Stimulated activated CD8-positive, alpha-beta memory T cell treated with anti-CD3 and anti-CD28 coated beads, Interleukin-12 subunit alpha, Interleukin-12 subunit beta, amount 100 ng/mL, for 4 hours (primary cell): ENCODE measurements around the gene CSTB.

Experiments used
- DNase-seq: peaks from one replicate; pipeline ENCODE4 v3.0.0-alpha.2; 2020; ENCODE audit warnings: low read depth

CSTB gene

DNA sequence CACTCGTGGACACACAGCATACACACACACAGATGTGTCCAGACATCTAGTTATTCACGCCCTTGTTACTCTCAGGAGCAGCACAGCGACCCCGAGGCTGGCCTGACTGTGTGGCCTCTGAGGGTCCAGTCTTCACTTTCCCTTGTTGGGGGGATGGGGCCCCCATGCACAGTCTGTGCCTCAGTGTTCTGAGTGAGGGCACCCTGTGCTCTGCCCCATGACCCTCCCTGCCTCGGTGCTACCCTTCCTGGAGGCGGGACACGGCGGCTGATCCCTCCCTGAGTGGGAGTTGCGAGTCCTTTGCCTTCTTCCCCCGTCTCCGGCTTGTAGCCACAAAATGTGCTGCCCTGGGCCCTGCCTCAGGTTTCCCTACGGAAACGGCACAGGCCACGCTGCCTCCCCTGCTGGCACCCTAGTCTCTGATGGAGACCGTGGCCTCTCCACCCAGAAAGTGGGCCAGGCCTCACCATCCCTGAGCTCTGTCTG lies 8.6 kb downstream of the CSTB start:
- DNase-seq, result no peak

DNA sequence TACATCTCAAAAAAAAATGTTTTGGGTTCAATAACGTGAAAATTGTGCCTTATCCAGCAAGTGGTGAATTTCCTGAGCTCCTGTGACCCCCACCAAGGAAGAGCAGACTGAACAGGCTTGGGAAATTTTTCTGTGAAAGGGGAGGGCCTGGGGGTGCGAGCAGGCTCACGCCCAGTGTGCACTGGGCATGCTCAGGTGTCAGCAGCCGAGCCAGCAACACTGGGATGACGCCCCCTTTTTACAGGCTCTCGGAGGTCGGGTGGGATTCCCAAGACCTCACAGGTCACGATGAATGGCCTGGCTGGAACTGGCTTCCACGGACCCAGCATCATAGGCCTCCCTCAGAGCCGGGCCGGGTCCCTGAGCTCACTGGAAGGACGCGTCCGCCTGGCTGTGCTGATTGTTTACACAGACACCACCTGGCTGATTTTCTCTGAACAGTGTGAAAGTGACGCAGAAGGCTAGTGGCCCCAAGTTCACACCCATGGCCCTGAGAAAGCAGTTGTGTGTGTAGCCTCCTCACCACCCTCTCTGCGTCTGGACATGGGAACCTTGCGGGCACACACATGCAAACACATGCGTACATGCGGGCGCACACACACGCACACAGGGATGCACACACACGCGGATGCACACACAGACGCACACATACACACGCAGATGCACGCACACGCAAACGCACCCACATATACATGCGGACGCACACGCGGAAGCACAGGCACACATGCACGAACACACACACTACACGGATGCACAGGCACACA lies 9.2 kb downstream of the CSTB start:
- no peak for DNase-seq

DNA sequence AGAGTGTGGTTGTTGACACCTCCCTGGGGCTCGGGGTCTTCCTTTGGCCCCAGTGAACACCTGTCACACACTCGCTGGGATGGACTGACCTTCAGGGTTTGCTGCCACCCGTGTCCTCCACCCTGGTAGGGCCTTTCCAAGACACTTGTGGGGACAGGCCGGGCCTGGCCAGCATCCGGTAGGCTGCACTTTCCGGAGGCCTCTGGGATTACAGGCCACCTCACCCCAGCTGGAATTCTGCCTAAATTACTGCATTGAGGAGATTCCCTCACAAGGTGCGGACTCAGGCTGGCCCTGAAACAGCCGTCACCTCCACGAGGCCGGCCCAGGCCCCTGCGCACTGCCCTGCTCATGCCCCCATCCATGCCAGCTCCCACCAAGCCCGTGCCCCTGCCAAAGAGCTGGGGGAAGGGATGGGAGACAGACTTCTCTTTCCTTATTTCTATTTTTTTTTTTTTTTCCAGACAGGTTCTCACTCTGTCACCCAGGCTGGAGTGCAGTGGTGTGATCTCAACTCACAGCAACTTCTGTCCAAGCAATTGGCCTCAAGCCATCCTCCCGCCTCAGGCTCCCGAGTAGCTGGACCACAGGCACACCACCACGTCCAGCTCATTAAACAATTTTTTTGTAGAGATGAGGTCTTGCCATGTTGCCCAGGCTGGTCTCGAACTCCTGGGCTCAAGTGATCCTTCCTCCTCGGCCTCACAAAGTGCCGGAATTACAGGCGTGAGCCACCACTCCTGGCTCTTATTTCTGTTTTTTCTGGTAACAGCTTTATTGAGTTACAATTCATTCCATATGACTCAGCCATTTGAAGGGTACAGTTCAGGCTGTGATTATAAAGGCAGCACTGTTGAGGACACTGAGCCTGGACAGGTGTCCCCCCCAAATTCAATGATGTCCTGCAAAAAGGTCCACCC lies 11.3 kb downstream of the CSTB start:
- DNase-seq, result no peak

DNA sequence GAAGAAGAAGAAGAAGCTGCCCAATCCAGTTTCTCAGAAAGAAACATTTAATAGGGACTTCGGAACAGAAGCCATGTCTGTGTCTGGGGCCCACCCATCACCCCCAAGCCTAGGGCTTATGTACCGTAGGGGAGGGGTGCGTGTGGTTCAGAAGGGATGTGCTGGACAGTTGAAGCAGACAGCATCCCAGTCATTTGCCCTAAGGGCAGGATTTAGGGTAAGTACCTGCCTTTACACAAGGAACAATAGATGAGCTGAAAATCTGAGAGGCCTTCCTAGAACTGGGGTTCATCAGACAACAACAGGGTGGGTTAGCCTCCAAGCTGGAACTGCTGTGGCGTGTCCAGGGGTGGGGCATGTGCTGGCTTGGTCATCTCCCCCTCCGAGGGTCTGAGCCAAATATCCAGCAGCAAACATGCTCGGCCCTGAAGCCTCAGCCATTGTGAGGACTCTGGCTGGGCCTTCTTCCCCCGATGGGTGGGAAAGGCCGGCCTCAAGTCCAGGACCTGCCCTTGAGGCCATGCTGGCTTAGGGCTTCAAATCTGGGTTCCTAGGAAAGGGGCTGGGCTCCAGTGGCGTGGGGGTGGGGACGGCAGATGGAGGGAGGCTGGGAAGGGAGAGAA lies 12.1 kb downstream of the CSTB start:
- no peak for DNase-seq

DNA sequence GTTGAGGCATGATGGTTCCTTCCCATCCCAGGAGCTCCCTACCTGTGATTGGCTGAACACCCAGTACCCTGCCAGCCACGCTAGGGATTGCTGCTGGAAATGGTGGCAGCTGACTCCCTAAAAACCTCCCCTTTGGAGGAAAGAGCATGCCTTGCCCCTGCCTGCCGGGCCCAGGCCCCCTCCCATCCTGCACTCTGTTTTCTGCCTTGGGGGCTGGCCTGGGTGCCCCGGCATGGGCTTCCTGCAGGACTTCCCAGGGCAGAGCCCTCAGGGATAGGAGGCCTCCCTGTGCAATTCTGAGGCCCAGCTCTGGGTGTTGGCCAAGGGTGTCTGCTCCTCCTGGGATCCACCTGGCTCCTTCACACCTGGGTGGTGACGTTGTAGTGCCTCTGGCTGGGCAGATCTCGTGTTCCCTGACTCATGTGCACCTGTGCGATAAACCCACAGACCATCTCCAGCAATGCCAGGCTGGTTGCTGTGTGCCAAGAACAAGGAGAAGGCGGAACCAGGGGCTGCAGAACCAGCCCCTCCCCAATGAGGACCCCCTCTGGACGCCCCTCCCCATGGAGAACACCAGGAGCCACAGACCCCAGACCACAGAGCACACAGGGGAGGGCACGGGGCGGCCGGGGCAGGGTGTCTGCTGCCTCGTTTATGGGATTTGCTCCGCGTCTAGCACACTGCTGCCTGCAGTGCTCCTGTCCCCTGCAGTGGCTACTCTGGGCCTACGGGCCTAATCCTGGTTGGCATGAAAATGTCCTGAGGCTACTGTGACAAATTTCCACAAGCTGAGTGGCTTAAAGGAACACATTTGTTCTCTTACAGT lies 13.6 kb downstream of the CSTB start:
- no peak for DNase-seq

DNA sequence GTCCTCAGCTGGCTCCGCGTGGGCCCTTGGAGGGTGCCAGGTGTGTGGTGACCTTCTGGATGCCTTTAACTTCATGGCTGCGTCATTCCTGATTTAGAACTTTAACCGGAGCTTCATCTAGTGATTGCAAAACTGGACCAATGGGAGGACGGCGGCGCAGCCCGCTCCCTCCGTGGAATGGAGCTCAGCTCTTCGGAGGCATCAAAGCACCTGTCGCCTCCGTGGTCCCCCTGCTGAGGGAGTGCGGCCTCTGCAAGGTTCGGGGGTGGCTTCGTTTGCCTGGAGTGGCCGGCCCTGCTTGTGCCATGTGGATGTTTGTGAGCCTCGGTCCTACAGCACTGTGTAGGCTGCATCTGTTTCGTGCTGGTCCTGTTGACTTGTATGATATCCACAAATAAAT lies 14.2 kb downstream of the CSTB start:
- no peak for DNase-seq

DNA sequence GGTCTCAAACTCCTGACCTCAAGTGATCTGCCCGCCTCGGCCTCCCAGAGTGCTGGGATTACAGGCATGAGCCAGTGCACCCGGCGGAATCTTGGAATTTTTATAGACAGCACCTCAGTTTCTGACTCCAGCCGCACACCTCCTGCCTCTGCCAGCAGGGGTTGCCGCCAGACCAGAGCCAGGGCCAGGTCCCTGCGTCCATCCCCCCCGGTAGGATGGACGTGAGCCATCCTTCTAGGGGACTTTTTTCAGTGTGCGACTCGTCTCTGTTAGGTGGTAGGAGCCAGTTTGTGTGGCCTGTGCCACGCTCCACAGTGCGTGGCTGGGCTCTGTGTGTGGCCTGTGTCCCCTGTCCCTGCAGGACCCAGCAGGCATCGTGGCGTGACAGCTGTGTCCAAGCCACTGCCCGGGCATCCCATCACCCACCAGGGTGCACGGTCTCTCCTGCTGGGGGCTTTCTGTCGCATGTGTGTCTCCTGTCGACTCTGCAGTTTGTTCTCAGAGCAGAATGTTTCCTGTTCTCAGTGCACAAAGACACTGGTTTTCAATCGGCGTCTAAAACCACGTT lies 15.6 kb downstream of the CSTB start:
- DNase-seq, result no peak

DNA sequence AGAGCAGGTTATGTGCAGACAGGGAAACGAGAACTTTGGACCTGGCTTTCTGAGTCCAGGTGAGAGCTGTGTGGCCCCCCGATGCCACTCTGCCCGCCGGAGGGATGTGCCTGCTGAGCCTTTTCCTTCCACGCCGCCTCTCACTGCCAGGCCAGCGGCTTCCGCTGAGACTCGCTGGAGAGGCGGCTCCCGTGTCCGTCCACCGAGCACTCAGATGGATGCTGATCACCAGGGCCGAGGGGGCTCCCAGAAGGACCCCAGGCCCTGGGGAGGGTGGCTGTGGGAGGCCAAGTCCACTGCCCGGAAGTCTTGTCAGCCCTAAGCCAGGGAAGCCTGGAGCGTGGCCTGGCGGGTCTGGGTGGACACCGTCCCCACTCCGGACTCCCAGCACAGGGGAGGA lies 16.5 kb downstream of the CSTB start:
- DNase-seq, result no peak

DNA sequence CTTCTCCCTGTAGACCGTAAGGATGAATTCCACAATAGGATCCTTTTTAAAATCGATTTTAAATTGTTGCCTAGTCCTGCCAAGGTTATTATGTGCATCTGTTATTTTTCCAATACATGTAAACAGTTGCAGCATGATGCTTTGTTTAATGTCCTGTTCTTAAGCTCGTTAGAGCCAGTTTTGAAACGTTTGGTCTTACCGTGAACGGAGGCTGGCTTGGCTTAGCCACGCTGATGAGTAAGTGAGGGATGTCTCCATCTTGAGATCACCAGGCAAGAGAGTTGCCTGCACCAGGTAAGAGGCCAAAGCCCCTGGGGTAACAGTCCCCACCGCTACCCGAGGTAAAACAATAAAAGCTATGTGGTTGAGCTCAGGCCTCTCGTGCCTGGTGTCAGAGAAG lies 17.3 kb downstream of the CSTB start:
- no peak for DNase-seq

DNA sequence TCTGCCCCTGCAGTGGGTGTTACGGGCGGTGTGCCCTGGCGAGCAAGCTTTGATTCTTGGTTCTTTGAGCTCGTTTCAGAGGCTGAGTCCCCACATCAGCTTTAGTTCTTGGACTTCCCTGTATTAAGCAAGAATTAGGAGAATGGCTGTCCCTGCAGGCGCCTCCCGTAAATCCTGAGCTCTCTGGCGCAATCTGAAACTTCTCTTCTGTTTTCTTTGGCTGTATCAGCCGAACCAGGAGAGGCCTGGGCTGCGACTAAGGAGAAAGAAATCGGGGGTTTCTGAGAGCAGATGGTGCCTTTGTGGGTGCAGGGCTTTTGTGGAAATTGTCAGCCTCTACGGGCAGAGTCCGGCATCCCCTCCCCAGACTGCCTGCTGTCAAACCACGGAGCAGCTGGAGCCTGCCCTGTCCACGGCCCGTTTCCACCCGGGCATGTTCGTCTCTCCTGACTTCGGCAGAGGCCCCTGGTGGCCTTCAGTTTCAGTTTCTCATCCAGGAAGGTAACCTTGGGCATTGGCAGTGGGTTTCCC lies 17.9 kb downstream of the CSTB start:
- no peak for DNase-seq

DNA sequence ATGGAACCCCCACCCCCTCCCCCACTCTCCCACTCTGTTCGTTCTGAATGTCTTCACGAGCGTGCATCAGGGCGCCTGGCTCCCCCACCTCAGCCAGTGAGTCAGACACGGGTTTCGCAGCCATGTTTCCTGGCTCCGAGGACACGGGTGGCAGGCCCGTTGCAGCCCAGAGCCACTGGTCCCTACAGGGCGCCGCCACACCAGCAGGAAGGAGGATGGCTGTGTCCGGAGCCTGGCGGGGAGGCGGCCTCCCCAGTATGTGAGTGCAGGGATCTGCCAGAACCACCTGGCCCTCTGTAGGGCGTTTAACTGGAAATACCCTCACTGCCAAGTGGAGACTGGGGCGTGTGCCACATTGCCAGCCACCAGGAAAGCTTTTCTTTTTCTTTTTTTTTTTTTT lies 18.5 kb downstream of the CSTB start:
- DNase-seq, result no peak

DNA sequence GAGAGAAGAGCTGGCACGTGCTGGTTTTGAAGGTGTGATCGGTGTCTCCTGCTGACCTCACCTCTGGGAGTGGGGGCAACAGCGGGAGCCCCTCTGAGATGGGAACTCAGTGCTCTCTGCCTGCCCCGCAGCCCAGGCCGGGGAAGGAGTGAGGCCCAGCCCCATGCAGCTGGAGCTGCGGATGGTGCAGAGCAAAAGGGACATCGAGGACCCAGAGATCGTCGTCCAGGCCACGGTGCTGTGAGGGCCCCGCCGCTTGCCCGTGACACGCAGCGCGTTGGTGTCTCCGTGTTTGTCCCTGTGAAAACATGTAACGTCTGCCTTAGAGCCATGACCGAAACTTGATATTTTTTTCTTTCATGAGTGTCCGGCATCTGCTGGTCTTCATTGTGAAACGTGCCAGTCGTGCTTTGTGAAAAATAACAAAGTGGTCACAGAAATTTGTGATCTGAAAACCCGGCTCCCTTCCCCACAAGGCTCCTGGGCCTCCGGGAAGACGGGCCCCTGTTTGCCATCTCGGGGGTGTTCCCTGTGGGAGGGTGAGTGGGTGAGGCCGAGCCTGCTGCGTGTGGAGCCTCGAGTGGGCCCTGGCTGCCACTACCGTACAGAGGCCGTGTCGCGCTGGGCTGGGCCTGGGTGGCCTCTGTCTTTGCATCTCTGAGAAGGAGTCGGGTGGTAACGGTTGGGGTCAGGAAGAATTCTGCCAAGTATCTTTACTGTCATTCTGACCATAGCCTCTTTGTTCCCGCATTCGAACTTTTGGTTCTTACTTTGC lies 20.1 kb downstream of the CSTB start:
- no peak for DNase-seq

DNA sequence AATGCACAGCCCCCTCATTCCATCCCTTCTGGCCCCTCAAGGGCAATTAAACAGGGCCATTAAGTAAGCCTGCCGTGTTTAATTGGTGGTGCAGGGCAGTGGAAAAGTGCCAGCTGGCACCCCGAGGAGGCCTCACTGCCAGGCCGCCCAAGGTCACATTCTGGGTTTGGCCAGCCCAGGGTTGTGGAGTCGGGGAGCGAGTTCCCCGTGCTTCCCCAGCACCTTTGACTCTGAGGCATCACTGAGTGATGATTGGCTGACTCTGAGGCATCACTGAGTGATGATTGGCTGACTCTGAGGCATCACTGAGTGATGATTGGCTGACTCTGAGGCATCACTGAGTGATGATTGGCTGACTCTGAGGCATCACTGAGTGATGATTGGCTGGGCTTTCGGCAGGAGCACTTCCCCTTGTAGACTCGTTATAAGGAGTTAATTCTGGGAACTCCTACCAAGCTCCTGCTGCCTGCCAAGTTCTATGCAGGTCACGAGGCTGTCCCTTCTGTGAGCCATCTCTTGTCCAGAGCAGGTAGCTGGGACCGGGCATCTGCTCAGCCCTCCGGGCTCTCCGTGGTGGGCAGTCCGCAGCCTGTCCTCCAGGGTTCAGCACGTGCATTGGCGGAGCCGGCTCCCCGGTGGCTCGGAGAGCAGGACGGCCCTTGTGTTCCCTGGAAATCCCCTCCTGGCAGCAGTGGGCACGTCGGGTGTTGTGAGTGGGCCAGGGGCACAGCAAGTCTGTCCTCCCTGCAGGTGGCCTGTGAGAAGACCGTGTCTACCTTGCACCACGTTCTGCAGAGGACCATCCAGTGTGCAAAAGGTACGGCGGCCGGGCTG lies 20.9 kb downstream of the CSTB start:
- no peak for DNase-seq

DNA sequence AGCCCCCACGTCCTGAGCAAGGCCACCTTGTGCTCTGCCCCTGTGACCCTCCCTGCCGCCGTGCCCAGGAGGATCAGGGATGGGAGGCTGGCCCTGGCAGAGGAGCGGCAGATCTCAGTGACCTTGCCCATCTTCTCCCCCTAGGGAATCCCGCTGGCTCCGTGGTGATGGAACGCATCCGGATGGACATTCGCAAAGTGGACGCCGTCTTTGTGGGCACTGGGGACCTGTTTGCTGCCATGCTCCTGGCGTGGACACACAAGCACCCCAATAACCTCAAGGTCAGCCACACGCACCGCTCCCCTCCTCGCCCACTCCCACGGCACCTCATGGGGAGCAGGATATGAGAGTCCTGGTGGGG lies 22.7 kb downstream of the CSTB start:
- no peak for DNase-seq

DNA sequence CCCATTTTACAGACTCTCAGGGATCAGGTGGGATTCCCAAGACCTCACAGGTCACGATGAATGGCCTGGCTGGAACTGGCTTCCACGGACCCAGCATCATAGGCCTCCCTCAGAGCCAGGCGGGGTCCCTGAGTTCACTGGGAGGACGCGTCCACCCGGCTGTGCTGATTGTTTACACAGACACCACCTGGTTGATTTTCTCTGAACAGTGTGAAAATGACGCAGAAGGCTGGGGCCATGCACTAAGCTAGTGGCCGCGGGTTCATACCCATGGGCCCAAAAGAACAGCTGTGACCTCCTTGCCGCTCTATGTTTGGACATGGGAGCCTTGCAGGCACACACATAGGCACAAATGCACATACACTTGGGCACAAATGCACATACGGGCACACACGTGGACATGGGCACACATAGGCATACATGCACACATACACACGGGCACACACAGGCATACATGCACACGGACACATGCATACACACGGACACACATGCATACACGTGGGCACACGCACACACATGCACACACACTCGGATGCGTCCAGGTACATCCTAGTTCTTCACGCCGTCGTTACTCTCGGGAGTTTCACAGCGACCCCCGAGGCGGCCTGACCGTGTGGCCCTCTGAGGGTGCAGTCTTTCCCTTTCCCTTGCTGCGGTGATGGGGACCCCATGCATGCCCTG lies 23.2 kb downstream of the CSTB start:
- no peak for DNase-seq

DNA sequence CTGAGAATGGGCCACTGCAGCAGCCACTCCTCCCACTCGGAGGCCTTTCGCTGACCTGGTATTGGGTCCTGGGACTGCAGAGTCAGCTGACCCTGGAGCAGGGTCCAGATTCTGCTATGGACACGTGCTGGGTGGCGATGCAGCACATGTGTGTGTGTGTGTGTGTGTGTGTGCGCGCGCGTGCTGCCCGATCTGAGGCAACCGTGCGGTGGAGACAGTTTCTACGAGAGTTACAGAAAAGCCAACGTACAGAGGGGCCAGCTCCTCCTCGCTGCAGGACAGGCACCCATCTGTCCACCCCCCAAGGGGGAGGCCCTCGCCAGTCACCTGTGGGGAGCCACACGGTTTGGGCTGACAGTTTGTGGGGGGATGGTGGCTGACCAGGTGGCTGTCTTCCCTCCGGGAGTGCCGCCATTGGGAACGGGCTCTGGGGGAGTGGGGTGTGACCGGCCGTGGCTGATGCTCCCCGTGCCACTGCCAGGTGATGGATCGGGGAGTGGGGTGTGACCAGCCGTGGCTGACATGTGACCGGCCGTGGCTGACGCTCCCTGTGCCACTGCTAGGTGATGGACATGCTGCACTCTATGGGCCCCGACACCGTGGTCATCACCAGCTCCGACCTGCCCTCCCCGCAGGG lies 24.0 kb downstream of the CSTB start:
- DNase-seq, result no peak

DNA sequence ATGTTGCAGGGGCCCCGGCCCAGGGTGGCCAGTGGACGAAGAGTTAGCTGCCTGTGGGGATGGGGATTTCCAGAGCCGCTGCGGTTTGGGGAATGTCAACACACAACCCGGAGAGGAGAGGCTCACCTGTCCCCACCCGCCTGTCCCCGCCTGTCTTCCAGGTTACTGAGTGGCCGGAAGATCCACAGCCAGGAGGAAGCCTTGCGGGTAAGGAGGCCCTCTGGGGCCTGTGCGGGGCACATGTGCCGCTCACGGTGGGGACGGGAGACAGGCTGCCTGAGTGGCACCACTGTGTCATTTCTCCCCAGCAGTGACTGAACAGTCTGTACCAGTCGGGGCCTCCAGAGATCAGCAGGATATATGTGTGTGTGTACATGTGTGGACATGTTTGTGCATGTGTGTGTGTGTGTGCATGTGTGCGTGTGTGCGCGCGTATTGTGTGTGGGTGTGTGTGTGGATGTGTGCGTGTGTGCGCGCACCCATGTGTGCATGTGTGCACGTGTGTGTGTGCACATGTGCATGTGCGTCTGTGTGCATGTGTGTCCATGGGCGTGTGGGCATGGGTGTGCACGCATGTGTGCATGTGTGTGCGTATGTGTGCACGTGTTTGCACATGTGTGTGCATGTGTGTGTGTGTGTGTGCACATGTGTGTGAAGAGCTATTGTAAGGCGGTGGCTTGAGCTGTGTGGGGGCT lies 25.6 kb downstream of the CSTB start:
- no peak for DNase-seq
